Measurements from ENCODE around the gene ETV2.

GRCh38 chr19:35656700-35657099 is 15.2 kb downstream of the ETV2 start:
- TF ChIP-seq CTCF (optimal IDR thresholded peaks at IDR 0.05 in 1 of 3, IDR thresholded peaks at IDR 0.05 in 1 of 3, conservative IDR thresholded peaks at IDR 0.05 in 1 of 3; ENCODE audit: extremely low read depth in 1 of 3, insufficient read depth in 2 of 3, low read length in 3 of 3) (no peak), EZH2 (IDR thresholded peaks at IDR 0.05; ENCODE audit: low read length) (no peak)
